Kidney epithelial cell (primary cell): ENCODE measurements around the gene DPEP3. TPM values are rescaled to one million over a fixed set of nuclear protein-coding genes. Genes with fewer than 3 reads are reported as not detected.

Experiments used
- DNase-seq: peaks from one replicate; pipeline ENCODE4 v3.0.0-alpha.2; 2010; ENCODE audit warnings: low read depth
- H3K27me3 ChIP-seq: 2 replicates; pipeline ENCODE4 v1.6.0; 2011; ENCODE audit warnings: low read length; ENCODE audit not compliant: control insufficient read depth, insufficient read depth
- H3K36me3 ChIP-seq: 2 replicates; pipeline ENCODE4 v1.5.1; 2011; ENCODE audit warnings: low read length; ENCODE audit not compliant: control insufficient read depth, insufficient read depth
- H3K4me3 ChIP-seq: 2 replicates; pipeline ENCODE4 v1.5.1; 2011; ENCODE audit warnings: low read depth, mild to moderate bottlenecking, control low read depth, low read length
- CTCF ChIP-seq: IDR thresholded peaks from 2 replicates; pipeline ENCODE4 v1.5.1; 2011; ENCODE audit warnings: mild to moderate bottlenecking, moderate library complexity, low read length, control low read depth, inconsistent platforms; ENCODE audit not compliant: insufficient read depth, poor library complexity, severe bottlenecking
- total RNA-seq: library from RNA; depleted of rRNA; stranded (reverse); fragments of >200 nt; gene quantifications from 2 replicates; pipeline ENCODE4 v1.2.3, GENCODE V29; 2015

Gene DPEP3
- total RNA-seq, 1 donor from 2014 or later, result not detected

DNA sequence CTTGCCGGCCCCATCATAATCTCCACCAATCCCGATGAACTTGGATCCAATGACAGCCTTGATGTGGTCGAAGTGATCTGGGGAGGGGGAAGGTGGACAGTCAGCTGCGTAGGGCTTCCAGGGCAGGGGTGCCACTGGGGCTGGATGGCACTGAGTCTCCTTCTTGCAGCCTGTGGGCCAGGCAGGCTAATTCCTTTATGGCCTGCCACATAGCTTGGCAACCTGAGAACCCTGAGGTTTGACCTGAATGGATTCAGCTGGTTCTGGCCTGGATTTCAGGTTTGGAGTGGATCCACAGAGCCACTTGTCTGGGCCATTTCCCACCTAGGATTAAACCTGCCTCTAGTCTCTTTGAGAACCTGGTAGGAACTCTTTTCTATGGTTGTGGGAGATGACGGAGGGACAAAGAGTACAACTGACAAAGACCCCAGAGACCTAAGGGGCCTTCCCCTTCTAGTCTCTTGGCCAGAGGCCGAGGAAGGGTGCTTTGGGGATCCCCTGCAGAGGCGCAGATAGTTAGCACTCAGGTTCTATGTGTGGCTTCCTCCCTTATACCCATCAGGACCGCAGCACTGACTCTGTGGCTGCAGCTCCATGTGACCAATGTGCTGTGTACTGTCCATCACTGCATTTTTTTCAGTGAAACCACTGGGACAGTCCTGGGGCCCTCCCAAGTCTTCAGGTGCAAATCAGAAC is 9.2 kb upstream of the DPEP3 start:
- TF ChIP-seq CTCF, result no peak
- H3K4me3 ChIP-seq, result no peak overlapping the region
- H3K27me3 ChIP-seq, result peaks cover 3% of the 10 kb centered on the region
- H3K36me3 ChIP-seq, result no peaks in the 10 kb centered on the region
- DNase-seq, result no peak

- H3K27me3 ChIP-seq, result peaks cover 3% of the 10 kb centered on the region
- no peak for DNase-seq
- no peaks in the 10 kb centered on the region for H3K36me3 ChIP-seq
- no peak for TF ChIP-seq CTCF
- H3K4me3 ChIP-seq, result no peak overlapping the region
These were observed 8.4 kb upstream of the DPEP3 start for GRCh38 chr16:67988675-67989074.

GRCh38 chr16:67987460-67988160 is 7.3 kb upstream of the DPEP3 start:
- Histone ChIP-seq H3K36me3 (no peaks in the 10 kb centered on the region), H3K27me3 (no peaks in the 10 kb centered on the region), H3K4me3 (no peak overlapping the region)
- DNase-seq, result no peak
- TF ChIP-seq CTCF, result no peak

DNA sequence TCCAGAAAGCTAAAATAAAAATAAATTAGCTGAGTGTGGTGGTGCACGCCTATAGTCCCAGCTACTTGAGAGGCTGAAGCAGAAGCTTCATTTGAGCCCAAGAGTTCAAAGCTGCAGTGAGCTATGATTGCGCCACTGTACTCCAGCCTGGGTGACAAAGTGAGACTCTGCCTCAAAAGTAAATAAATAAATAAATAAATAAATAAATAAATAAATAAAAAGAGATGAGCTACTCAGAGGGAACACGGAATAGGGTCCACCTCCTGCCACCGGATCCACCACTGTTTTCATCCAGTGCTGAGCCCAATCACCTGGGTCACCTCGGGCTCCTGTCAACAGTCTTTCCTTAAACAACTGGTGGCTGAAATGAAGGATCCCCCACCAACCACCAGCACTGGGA is 6.7 kb upstream of the DPEP3 start:
- no peak for DNase-seq
- H3K27me3 ChIP-seq, result no peaks in the 10 kb centered on the region
- TF ChIP-seq CTCF, result no peak
- H3K36me3 ChIP-seq, result no peaks in the 10 kb centered on the region
- H3K4me3 ChIP-seq, result no peak overlapping the region

DNA sequence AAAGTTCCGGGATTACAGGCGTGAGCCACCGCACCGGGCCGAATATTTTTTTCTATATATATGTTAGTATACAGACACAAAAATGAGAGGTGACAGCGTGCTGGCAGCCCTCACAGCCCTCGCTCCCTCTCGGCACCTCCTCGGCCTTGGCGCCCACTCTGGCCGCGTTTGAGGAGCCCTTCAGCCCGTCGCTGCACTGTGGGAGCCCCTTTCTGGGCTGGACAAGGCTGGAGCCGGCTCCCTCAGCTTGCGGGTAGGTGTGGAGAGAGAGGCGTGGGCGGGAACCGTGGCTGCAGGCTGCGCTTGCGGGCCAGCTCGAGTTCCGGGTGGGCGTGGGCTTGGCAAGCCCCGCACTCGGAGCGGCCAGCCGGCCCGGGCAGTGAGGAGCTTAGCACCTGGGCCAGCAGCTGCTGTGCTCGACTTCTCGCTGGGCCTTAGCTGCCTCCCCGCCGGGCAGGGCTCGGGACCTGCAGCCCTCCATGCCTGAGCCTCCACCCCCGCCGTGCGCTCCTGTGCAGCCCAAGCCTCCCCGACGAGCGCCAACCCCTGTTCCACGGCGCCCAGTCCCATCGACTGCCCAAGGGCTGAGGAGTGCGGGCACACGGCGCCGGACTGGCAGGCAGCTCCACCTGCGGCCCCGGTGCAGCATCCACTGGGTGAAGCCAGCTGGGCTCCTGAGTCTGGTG is 1.9 kb upstream of the DPEP3 start:
- TF ChIP-seq CTCF, result no peak
- H3K36me3 ChIP-seq, result no peaks in the 10 kb centered on the region
- no peak for DNase-seq
- H3K27me3 ChIP-seq, result peaks cover 15% of the 10 kb centered on the region
- no peak overlapping the region for H3K4me3 ChIP-seq
